Large intestine (tissue), 3 donors: ENCODE measurements around the gene CRB2. TPM values are rescaled to one million over a fixed set of nuclear protein-coding genes. Genes with fewer than 3 reads are reported as not detected.

Source experiments
- DNase-seq, 2 donors: peaks; one replicate each; pipeline versions ENCODE4 v3.0.0 to v3.0.0-alpha.2; 2013
- H3K27ac ChIP-seq: one replicate; pipeline ENCODE4 v1.5.1; 2013; ENCODE audit warnings: low read length
- H3K27me3 ChIP-seq: 2 replicates; pipeline ENCODE4 v1.6.1; 2013; ENCODE audit warnings: low read length; ENCODE audit not compliant: control insufficient read depth, insufficient read depth
- H3K36me3 ChIP-seq: 2 replicates; pipeline ENCODE4 v1.6.1; 2013; ENCODE audit warnings: low read length; ENCODE audit not compliant: control insufficient read depth, insufficient read depth
- H3K4me1 ChIP-seq: one replicate; pipeline ENCODE4 v1.6.1; 2013; ENCODE audit warnings: low read length; ENCODE audit not compliant: control insufficient read depth, insufficient read depth
- H3K4me3 ChIP-seq: one replicate; pipeline ENCODE4 v1.5.1; 2013; ENCODE audit warnings: low read length
- H3K9me3 ChIP-seq: one replicate; pipeline ENCODE4 v1.6.1; 2013; ENCODE audit warnings: mild to moderate bottlenecking, low read depth, low read length, moderate library complexity; ENCODE audit not compliant: control insufficient read depth
- WGBS: methylation state at CpG from one replicate; pipeline ENCODE4 v1.1.5; 2013; ENCODE audit warnings: low lambda C conversion rate; ENCODE audit not compliant: insufficient coverage; 5-methylcytosine and 5-hydroxymethylcytosine counted together
- polyA plus RNA-seq: library from polyadenylated mRNA; unstranded; fragments of 120-200 nt; gene quantifications from one replicate; pipeline ENCODE4 v1.2.1, GENCODE V29; 2013

Gene CRB2
- polyA plus RNA-seq, 1 donor, result 2.3 TPM

DNA sequence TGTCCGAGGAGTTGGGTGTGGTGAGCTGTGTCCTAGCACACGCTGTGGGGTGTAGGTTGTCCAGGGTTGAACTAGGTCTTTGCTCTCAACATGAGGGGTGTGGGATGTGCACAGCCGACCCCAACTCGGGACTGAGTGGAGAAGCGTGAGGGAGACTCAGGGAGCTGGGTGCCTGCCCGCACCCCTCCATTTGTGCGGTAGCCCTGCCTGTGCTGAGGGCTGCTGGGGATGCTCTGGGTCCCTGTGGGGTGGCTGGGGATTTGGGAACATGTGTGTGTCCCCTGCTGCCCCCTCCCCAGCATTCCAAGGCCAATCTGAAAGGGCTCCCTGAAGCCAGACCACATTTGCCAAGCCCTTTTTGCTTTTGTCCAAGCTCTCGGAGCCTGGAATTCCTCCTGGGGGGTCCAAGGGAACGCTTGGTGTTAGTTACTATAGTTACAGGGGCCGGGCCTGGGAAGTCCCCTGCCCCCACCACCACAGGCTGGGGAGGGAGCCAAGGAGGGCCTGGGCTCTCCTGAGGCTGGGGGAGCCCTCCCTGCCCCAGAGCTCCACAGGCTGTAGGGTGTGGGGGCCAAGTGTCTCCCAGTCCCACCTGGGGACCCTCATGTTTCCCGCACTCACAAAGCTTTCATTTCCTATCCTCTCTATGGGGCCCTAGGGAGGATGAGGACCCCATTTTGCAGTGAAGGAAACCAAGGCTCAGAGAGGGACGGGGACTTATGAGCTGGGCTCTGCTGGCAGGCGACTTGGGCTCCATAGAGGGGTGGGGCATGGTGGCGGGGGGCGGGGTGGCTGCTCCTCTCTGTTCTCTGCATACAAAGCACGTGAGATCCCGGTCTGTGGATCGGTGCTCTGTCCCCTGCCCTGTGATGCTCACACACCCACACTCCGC is 1.1 kb downstream of the CRB2 start:
- no peaks in the 10 kb centered on the region for H3K36me3 ChIP-seq
- H3K27me3 ChIP-seq, result peaks cover 7% of the 10 kb centered on the region
- no peaks in the 10 kb centered on the region for H3K9me3 ChIP-seq
- peaks cover 21% of the 10 kb centered on the region for H3K4me1 ChIP-seq
- no CpG with 5 or more reads among the region's 19 CpGs for WGBS
- no peak overlapping the region for H3K27ac ChIP-seq
- H3K4me3 ChIP-seq, result no peak overlapping the region
- DNase-seq, result no peak

DNA sequence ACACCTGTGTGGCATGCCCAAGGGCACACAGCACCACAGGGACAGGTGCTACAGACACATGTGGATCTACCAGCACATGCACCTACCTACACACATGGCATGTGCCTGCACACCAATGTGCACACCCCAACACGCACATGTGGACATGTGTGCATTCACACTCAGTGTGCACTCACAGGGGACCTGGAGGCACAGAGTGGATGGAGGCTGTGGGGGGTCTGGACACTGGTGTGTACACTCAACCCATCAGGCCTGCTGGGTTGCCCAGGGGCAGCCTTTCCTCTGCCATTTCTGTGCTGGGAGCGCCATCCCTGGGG is 1.7 kb downstream of the CRB2 start:
- H3K4me1 ChIP-seq, result peaks cover 21% of the 10 kb centered on the region
- H3K36me3 ChIP-seq, result no peaks in the 10 kb centered on the region
- peaks cover 7% of the 10 kb centered on the region for H3K27me3 ChIP-seq
- H3K4me3 ChIP-seq, result no peak overlapping the region
- no peaks in the 10 kb centered on the region for H3K9me3 ChIP-seq
- no peak for DNase-seq
- WGBS, result no CpG with 5 or more reads among the region's 2 CpGs
- H3K27ac ChIP-seq, result no peak overlapping the region

DNA sequence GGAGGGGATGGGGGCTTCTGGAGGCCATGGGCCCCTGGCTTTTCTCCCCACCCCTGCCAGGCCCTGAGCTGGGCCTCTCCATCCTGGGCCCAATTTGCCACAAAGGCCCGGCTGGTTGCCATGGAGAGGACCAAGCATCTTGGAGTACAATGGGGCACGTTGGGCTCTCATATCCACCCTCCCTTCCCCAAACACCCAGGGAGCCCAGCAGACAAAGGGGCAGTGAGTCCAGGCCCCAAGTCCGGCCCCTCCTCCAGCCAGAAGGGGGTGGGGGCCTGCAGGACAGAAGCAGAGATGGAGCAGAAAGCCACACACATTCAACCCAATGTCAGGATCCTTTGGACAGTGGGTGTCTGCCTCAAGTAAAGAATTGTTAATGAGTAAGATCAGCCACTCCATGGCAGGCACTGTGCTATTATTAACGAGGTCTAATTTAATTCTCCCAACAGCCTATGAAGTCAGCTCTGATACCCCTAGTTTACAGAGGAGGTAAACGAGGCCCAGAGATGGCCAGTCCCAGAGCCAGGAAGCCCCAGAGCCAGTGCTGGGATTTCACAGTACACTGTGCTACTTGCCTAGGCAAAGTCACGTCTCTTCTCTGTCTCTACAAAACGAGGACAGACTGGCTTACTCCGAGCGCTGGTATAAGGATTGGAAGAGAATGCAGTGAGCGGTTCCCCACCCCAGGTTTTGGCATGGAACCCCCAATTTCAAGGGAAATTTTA is 2.3 kb downstream of the CRB2 start:
- Histone ChIP-seq H3K36me3 (no peaks in the 10 kb centered on the region), H3K9me3 (no peaks in the 10 kb centered on the region), H3K4me3 (no peak overlapping the region), H3K4me1 (peaks cover 21% of the 10 kb centered on the region), H3K27me3 (peaks cover 3% of the 10 kb centered on the region), H3K27ac (no peak overlapping the region)
- DNase-seq, result no peak
- WGBS, result no CpG with 5 or more reads among the region's 10 CpGs

DNA sequence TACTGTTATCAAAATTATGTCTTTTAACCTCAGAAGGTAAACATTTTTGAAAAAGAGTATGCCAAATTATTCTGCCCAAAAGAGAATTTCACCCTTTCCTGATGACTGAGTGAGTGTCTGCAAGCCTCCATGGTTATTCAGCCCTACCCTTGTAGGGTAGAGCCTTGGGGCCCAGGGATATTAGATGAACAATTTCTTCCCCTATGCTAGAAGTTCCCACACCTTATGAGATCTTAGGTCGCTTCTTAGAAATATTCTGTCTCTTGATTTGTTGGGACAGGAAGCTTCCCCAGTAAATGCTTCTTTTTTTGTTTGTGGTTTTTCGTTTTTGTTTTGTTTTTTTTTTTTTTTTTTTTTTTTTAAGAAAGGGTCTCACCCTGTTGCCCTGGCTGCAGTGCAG is 3.1 kb downstream of the CRB2 start:
- no peak overlapping the region for H3K27ac ChIP-seq
- WGBS, result no CpG with 5 or more reads among the region's 2 CpGs
- H3K9me3 ChIP-seq, result no peaks in the 10 kb centered on the region
- no peak for DNase-seq
- H3K36me3 ChIP-seq, result no peaks in the 10 kb centered on the region
- H3K4me1 ChIP-seq, result peaks cover 20% of the 10 kb centered on the region
- H3K4me3 ChIP-seq, result no peak overlapping the region
- H3K27me3 ChIP-seq, result no peaks in the 10 kb centered on the region

DNA sequence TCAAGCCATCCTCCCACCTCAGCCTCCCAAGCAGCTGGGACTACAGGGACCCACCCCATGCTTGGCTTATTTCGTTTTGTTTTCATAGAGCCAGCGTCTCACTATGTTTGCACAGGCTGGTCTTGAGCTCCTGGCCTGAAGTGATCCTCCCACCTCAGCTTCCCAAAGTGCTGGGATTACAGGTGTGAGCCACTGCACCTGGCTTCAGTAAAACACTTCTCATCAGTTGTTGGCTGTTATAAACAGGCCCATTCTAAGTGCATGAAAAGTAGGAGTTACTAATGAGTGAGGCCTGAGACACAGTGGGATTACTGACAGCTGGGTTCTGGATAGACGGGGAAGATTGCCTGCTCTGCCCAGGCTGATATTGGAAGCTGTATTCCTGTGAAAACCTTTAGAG is 3.5 kb downstream of the CRB2 start:
- no CpG with 5 or more reads among the region's 3 CpGs for WGBS
- DNase-seq, result no peak
- no peaks in the 10 kb centered on the region for H3K9me3 ChIP-seq
- H3K36me3 ChIP-seq, result no peaks in the 10 kb centered on the region
- H3K4me1 ChIP-seq, result peaks cover 20% of the 10 kb centered on the region
- no peaks in the 10 kb centered on the region for H3K27me3 ChIP-seq
- H3K27ac ChIP-seq, result no peak overlapping the region
- no peak overlapping the region for H3K4me3 ChIP-seq

DNA sequence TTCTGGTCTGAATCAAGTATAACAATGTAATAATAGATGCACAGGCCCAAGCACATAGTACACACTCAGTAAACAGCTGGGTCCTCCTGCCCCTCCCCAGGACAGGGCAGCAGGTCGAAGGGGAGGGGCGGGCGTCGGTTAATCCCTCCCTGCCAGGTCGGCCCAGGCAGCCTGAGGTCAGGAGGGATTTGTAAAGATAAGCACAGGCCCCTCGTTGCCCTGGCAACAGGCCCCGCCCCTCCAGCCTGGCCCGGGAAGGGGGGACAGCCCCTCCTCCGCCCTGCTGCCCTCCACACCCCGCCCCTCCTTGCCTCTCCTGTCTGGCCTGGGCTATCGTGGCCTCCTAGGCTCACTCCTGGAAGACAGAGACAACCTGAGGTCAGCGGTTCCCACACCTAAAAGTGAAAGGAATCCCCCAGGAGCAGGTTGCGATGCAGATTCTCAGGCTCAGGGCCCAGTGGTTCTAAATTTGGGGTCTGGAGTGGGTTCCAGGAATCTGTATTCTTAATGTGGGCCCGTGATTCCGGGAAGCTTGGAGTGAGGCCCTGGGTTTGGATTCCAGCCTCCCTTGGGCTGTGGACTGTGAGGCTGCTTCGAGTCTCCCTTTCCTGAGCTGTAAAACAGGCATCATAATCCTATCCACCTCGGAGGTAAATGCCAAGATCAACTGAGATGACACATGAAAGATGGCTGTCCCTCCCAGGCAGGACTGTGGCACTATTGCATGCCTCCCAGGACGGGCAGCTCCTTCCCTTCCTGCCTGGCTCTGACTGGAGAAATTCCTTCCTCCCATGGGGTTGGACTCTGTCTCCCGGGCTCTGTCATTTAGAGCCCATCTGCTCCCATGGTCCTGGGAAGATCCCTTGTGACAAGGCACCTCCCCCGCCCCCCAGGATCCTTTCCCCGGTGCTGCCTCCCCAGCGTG is 4.4 kb downstream of the CRB2 start:
- WGBS, result no CpG with 5 or more reads among the region's 22 CpGs
- Histone ChIP-seq H3K4me3 (no peak overlapping the region), H3K9me3 (no peaks in the 10 kb centered on the region), H3K36me3 (no peaks in the 10 kb centered on the region), H3K27me3 (no peaks in the 10 kb centered on the region), H3K4me1 (peaks cover 20% of the 10 kb centered on the region), H3K27ac (peak overlapping the region; percentile 13)
- DNase-seq, result peak; percentile 87 to 93

DNA sequence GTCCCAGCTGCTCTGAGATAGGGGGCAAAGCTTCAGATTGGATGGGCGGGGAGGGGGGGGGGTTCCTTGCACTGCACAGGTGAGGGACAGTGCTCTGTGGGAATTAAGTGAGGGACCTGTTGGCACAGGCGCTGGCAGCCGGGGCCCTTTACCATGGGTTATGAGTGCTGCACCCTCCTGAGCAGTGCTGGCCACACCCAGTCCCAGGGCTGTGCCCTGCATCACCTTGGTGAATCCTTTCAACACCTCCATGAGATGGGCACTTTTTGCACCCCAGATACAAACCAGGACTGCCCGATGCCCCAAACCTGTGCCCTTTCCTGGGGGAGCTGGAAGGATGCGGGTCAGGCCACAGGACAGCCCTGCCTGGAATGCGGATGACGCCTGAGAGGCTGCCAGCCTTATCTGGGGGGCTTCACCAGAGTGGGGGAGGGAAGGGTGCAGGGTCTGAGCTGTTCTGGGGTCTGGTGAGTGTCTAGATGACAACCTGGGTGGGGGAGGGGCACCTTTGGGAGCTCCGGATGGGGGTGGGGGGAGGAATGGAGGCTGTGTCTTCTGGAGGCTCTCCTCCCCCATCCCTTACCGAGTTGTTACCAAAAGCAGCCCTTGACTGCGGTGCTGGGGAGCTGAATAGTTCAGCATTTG is 5.2 kb downstream of the CRB2 start:
- Histone ChIP-seq H3K27ac (no peak overlapping the region), H3K4me1 (peaks cover 20% of the 10 kb centered on the region), H3K4me3 (no peak overlapping the region), H3K27me3 (no peaks in the 10 kb centered on the region), H3K36me3 (no peaks in the 10 kb centered on the region), H3K9me3 (no peaks in the 10 kb centered on the region)
- no peak for DNase-seq
- no CpG with 5 or more reads among the region's 10 CpGs for WGBS

DNA sequence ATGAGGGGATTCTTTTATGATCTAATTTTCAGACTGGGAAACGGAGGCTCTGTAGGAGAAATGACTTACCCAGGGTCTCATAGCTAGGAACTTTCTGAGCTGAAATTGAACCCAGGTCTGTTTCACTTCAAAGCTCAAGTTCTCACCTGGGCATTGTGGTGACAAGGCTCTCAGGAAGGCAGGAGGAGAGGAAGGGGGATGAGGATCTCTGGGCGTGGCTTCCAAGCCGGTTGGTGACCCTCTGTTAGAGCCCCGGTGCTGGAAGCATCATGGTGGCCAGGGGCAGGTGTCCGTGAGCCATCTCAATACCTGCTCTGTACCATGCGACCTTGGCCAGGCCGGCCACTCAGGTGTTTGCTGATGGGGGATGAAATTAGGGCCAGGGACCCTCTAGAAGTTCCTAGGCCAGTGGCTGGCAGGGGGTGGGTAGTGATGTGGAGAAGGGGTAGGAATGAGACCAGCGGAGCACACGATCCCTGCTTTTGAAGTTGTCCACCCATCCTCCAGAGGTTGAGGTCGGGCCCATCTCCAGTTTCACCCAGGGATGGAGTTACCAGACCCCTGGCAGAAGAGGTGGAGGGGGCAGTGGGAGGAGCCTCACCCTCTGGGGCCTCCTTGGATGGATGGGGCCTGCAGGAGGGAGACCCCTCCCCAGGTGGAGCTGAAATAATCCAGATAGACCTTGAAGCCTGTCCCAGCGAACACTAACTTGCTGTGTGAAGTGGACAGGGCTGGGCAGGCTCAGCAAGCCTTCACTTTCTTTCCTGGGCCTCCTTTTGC is 5.9 kb downstream of the CRB2 start:
- WGBS, result no CpG with 5 or more reads among the region's 11 CpGs
- DNase-seq, result no peak
- Histone ChIP-seq H3K4me1 (peaks cover 20% of the 10 kb centered on the region), H3K36me3 (no peaks in the 10 kb centered on the region), H3K9me3 (no peaks in the 10 kb centered on the region), H3K27ac (no peak overlapping the region), H3K4me3 (no peak overlapping the region), H3K27me3 (no peaks in the 10 kb centered on the region)

DNA sequence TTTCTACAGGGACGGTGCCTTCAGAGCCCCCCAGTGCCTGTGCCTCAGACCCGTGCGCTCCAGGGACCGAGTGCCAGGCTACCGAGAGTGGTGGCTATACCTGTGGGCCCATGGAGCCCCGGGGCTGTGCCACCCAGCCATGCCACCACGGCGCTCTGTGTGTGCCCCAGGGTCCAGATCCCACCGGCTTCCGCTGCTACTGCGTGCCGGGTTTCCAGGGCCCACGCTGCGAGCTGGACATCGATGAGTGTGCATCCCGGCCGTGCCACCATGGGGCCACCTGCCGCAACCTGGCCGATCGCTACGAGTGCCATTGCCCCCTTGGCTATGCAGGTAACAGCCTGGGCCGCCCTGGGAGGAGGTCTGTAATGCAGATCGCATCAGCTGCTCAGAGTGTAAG is 6.9 kb downstream of the CRB2 start:
- no CpG with 5 or more reads among the region's 23 CpGs for WGBS
- DNase-seq, result no peak
- Histone ChIP-seq H3K27ac (no peak overlapping the region), H3K4me1 (peaks cover 20% of the 10 kb centered on the region), H3K9me3 (no peaks in the 10 kb centered on the region), H3K36me3 (no peaks in the 10 kb centered on the region), H3K27me3 (no peaks in the 10 kb centered on the region), H3K4me3 (no peak overlapping the region)
